Ascending aorta (tissue), 2 donors: ENCODE measurements around the gene APCDD1. TPM values are rescaled to one million over a fixed set of nuclear protein-coding genes. Genes with fewer than 3 reads are reported as not detected.
"Not testable (repeated sequence)": the region's sequence is repeated elsewhere in the genome, so short reads cannot be mapped to it uniquely, and the experiment has no call there.

Experiments
- DNase-seq, 2 donors: peaks; one replicate each; pipeline ENCODE4 v3.0.0-alpha.2; 2019; ENCODE audit warnings: low spot score in 2 of 2
- H3K27ac ChIP-seq, 2 donors: fragments of 200-600 bp; sonication (generic); one replicate each; pipeline ENCODE4 v1.5.1; 2016 to 2017; ENCODE audit warnings: mild to moderate bottlenecking in 1 of 2
- H3K27me3 ChIP-seq: fragments of 200-600 bp; sonication (generic); one replicate; pipeline ENCODE4 v1.5.1; 2017
- H3K36me3 ChIP-seq, 2 donors: fragments of 200-600 bp; sonication (generic); one replicate each; pipeline ENCODE4 v1.5.1; 2016
- H3K4me1 ChIP-seq, 2 donors: fragments of 200-600 bp; sonication (generic); one replicate each; pipeline ENCODE4 v1.5.1; 2016 to 2017; ENCODE audit warnings: mild to moderate bottlenecking in 1 of 2
- H3K4me3 ChIP-seq, 2 donors: fragments of 200-600 bp; sonication (generic); one replicate each; pipeline ENCODE4 v1.5.1; 2016 to 2017; ENCODE audit warnings: mild to moderate bottlenecking in 1 of 2
- H3K9me3 ChIP-seq, 2 donors: fragments of 200-600 bp; sonication (generic); one replicate each; pipeline ENCODE4 v1.5.1; 2016
- intact Hi-C: fragments of 100-400 bp; cut with DNase I; formaldehyde crosslinking; loops from one replicate; pipeline ENCODE4 v1.15.1; 2023
- total RNA-seq: library from RNA; depleted of rRNA; stranded (reverse); fragments of >200 nt; gene quantifications from one replicate; pipeline ENCODE4 v1.1.0, GENCODE V29; 2016
- TF ChIP-seq, protein P1 (sequence below), 3 experiments: fragments of 200-600 bp in 2 of 3; fragments of 450-650 bp in 1 of 3; sonication (generic) in 2 of 3; IDR thresholded peaks; one replicate each; pipeline ENCODE4 v1.5.1; 2016 to 2019; ENCODE audit warnings: antibody characterized with exemption in 3 of 3, mild to moderate bottlenecking in 1 of 3, moderate library complexity in 1 of 3

APCDD1 gene
- total RNA-seq, 1 donor from 2014 or later = 77.0 TPM

DNA sequence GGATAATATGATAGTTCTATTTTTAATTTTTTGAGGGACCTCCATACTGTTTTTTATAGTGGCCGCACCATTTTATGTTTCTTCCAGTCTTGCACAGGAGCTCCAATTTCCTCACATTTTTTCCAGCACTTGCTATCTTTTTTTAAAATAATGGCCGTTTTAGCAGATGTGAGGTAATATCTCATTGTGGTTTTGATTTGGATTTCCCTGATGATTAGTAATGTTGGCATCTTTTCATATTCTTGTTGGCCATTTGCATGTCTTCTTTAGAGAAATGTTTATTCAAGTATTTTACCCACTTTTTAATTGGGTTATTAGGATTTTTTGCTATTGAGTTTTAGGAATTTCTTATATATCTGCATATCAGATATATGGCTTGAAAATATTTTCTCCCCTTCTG, 41.5 kb downstream of the APCDD1 start:
- H3K27ac ChIP-seq = no peak overlapping the region
- no peaks in the 10 kb centered on the region for H3K4me1 ChIP-seq
- no peaks in the 10 kb centered on the region for H3K36me3 ChIP-seq
- intact Hi-C loops = no loop called here
- H3K27me3 ChIP-seq = no peaks in the 10 kb centered on the region
- H3K9me3 ChIP-seq = no peaks in the 10 kb centered on the region
- no peak for DNase-seq
- no peak overlapping the region for H3K4me3 ChIP-seq
- TF ChIP-seq, protein P1, sequence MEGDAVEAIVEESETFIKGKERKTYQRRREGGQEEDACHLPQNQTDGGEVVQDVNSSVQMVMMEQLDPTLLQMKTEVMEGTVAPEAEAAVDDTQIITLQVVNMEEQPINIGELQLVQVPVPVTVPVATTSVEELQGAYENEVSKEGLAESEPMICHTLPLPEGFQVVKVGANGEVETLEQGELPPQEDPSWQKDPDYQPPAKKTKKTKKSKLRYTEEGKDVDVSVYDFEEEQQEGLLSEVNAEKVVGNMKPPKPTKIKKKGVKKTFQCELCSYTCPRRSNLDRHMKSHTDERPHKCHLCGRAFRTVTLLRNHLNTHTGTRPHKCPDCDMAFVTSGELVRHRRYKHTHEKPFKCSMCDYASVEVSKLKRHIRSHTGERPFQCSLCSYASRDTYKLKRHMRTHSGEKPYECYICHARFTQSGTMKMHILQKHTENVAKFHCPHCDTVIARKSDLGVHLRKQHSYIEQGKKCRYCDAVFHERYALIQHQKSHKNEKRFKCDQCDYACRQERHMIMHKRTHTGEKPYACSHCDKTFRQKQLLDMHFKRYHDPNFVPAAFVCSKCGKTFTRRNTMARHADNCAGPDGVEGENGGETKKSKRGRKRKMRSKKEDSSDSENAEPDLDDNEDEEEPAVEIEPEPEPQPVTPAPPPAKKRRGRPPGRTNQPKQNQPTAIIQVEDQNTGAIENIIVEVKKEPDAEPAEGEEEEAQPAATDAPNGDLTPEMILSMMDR (IDR thresholded peaks at IDR 0.05) = no peak

- Histone ChIP-seq H3K36me3 (no peaks in the 10 kb centered on the region), H3K4me3 (no peak overlapping the region), H3K9me3 (no peaks in the 10 kb centered on the region), H3K27ac (no peak overlapping the region), H3K4me1 (no peaks in the 10 kb centered on the region), H3K27me3 (no peaks in the 10 kb centered on the region)
- TF ChIP-seq, protein P1 (IDR thresholded peaks at IDR 0.05) = no peak
- intact Hi-C loops = no loop called here
- no peak for DNase-seq
Measured at GRCh38 chr18:10497206-10497749, 42.8 kb downstream of the APCDD1 start.

GRCh38 chr18:10499230-10499629, 44.8 kb downstream of the APCDD1 start:
- Histone ChIP-seq H3K36me3 (no peaks in the 10 kb centered on the region), H3K4me3 (no peak overlapping the region), H3K9me3 (no peaks in the 10 kb centered on the region), H3K27ac (no peak overlapping the region), H3K4me1 (no peaks in the 10 kb centered on the region), H3K27me3 (no peaks in the 10 kb centered on the region)
- intact Hi-C loops = no loop called here
- no peak for DNase-seq
- TF ChIP-seq, protein P1 (IDR thresholded peaks at IDR 0.05) = no peak

DNA sequence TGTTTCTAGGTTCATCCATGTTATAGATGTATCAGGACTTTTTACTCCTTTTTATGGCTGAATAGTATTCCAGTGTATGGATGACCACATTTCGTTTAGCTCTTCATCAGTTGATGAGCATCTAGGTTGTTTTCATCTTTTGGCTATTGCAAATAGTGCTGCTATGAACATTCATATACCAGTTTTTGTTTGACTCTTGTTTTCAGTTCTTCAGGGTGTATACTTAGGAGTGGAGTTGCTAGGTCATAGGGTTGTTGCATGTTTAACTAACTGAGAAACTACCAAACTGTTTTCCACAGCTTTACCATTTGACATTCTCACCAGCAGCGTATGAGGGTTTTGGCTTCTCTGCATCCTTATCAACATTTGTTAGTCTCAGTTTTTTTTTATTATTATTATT, 45.6 kb downstream of the APCDD1 start:
- intact Hi-C loops = no loop called here

GRCh38 chr18:10504723-10505122, 50.3 kb downstream of the APCDD1 start:
- Histone ChIP-seq H3K27me3 (no peaks in the 10 kb centered on the region), H3K4me1 (no peaks in the 10 kb centered on the region), H3K4me3 (no peak overlapping the region), H3K9me3 (peaks cover 17 to 19% of the 10 kb centered on the region in 2 donors), H3K27ac (no peak overlapping the region), H3K36me3 (no peaks in the 10 kb centered on the region)
- TF ChIP-seq, protein P1 (IDR thresholded peaks at IDR 0.05) = no peak
- DNase-seq = no peak
- intact Hi-C loops = no loop called here

More for the DNA sequence above, 45.6 kb downstream of the APCDD1 start:
- no peaks in the 10 kb centered on the region for H3K27me3 ChIP-seq
- H3K4me3 ChIP-seq = no peak overlapping the region
- H3K4me1 ChIP-seq = no peaks in the 10 kb centered on the region
- H3K27ac ChIP-seq = no peak overlapping the region
- TF ChIP-seq, protein P1 (IDR thresholded peaks at IDR 0.05) = no peak
- peaks cover 5% of the 10 kb centered on the region in 2 donors for H3K9me3 ChIP-seq
- no peaks in the 10 kb centered on the region for H3K36me3 ChIP-seq
- DNase-seq = no peak

- H3K36me3 ChIP-seq, H3K27ac ChIP-seq, intact Hi-C loops, DNase-seq, H3K4me1 ChIP-seq, H3K4me3 ChIP-seq, H3K27me3 ChIP-seq: not testable (repeated sequence)
- peaks cover 17 to 19% of the 10 kb centered on the region in 2 donors for H3K9me3 ChIP-seq
Measured at GRCh38 chr18:10505892-10506291, 51.5 kb downstream of the APCDD1 start.
